Ascending aorta (tissue), 2 donors: ENCODE data around the gene ZNF787. TPM values are rescaled to one million over a fixed set of nuclear protein-coding genes. Genes with fewer than 3 reads are reported as not detected.

Source experiments
- DNase-seq, 2 donors: peaks; one replicate each; pipeline ENCODE4 v3.0.0-alpha.2; 2019; ENCODE audit warnings: low spot score in 2 of 2
- H3K27ac ChIP-seq, 2 donors: fragments of 200-600 bp; sonication (generic); one replicate each; pipeline ENCODE4 v1.5.1; 2016 to 2017; ENCODE audit warnings: mild to moderate bottlenecking in 1 of 2
- H3K27me3 ChIP-seq: fragments of 200-600 bp; sonication (generic); one replicate; pipeline ENCODE4 v1.5.1; 2017
- H3K36me3 ChIP-seq, 2 donors: fragments of 200-600 bp; sonication (generic); one replicate each; pipeline ENCODE4 v1.5.1; 2016
- H3K4me1 ChIP-seq, 2 donors: fragments of 200-600 bp; sonication (generic); one replicate each; pipeline ENCODE4 v1.5.1; 2016 to 2017; ENCODE audit warnings: mild to moderate bottlenecking in 1 of 2
- H3K4me3 ChIP-seq, 2 donors: fragments of 200-600 bp; sonication (generic); one replicate each; pipeline ENCODE4 v1.5.1; 2016 to 2017; ENCODE audit warnings: mild to moderate bottlenecking in 1 of 2
- H3K9me3 ChIP-seq, 2 donors: fragments of 200-600 bp; sonication (generic); one replicate each; pipeline ENCODE4 v1.5.1; 2016
- intact Hi-C: fragments of 100-400 bp; cut with DNase I; formaldehyde crosslinking; loops from one replicate; pipeline ENCODE4 v1.15.1; 2023
- total RNA-seq: library from RNA; depleted of rRNA; stranded (reverse); fragments of >200 nt; gene quantifications from one replicate; pipeline ENCODE4 v1.1.0, GENCODE V29; 2016
- TF ChIP-seq, protein P1 (sequence below), 3 experiments: fragments of 200-600 bp in 2 of 3; fragments of 450-650 bp in 1 of 3; sonication (generic) in 2 of 3; IDR thresholded peaks; one replicate each; pipeline ENCODE4 v1.5.1; 2016 to 2019; ENCODE audit warnings: antibody characterized with exemption in 3 of 3, mild to moderate bottlenecking in 1 of 3, moderate library complexity in 1 of 3

ZNF787 gene
- total RNA-seq, 1 donor from 2014 or later = 18.1 TPM

DNA sequence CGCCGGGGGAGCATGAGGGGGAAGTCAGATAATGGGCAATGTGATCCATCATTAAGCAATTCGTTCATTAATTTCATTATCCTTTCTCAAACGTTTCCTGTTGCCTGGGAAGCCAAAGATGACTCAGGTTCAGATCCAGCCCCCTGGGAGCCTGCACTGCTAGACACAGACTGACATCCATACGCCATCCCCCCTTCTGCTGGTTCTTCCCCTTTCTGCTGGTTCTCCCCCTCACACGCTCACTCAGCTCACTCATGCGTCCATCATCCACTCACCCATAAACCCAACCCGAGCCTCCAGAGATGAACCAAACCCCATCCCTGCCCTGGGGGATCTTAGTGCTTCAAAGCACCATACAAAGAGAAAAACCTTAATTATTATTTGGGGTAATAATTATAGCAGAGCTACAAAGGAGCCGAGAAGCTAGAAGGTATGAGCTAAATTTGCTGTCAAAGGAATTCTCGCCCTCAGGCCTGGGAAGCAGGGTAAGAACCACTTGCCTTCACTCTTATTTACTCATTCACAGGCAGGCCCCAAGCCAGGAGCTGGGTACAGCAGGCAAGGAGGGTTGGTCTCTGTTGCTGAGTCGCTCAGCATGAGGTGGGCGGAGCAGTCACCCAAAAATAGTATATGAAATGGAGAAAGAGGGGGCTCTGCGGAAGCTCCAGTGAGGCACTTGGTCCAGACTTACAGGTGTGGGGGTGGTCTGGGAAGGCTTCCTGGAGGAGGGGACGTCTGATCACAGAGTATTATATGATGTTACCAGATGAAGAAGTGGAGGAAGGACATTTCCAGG, 13.0 kb upstream of the ZNF787 start:
- Histone ChIP-seq H3K27me3 (no peaks in the 10 kb centered on the region), H3K4me3 (no peak overlapping the region), H3K9me3 (no peaks in the 10 kb centered on the region), H3K27ac (no peak overlapping the region), H3K36me3 (no peaks in the 10 kb centered on the region), H3K4me1 (peaks cover 0 to 12% of the 10 kb centered on the region in 2 donors)
- intact Hi-C loops = no loop called here
- no peak for DNase-seq
- TF ChIP-seq, protein P1, sequence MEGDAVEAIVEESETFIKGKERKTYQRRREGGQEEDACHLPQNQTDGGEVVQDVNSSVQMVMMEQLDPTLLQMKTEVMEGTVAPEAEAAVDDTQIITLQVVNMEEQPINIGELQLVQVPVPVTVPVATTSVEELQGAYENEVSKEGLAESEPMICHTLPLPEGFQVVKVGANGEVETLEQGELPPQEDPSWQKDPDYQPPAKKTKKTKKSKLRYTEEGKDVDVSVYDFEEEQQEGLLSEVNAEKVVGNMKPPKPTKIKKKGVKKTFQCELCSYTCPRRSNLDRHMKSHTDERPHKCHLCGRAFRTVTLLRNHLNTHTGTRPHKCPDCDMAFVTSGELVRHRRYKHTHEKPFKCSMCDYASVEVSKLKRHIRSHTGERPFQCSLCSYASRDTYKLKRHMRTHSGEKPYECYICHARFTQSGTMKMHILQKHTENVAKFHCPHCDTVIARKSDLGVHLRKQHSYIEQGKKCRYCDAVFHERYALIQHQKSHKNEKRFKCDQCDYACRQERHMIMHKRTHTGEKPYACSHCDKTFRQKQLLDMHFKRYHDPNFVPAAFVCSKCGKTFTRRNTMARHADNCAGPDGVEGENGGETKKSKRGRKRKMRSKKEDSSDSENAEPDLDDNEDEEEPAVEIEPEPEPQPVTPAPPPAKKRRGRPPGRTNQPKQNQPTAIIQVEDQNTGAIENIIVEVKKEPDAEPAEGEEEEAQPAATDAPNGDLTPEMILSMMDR (IDR thresholded peaks at IDR 0.05) = no peak

DNA sequence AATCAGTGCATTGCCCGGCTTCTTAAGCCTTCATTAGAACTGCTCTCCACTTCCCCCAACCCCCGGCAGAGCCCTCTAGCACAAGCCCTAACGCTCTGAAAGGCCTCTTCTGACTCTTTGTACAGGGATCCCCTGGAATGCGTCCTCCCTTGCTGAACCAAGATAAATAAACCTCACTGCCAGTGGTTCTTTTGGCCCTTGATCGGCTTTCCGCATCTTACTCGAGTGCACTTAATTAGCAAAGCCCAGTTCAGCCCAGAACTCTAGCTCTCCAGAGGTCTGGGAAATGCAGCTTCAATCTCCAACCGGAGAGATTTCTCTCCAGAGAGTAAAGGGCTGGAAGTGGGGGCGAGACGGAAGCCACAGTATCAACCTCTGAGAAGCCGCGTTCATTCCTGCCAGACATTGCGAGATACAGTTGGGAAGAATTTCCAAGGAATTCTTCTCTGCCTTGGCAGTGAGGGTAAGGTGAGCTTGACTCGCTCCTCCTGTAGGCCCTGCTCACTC, 11.3 kb upstream of the ZNF787 start:
- intact Hi-C loops = no loop called here
- no peak overlapping the region for H3K4me3 ChIP-seq

DNA sequence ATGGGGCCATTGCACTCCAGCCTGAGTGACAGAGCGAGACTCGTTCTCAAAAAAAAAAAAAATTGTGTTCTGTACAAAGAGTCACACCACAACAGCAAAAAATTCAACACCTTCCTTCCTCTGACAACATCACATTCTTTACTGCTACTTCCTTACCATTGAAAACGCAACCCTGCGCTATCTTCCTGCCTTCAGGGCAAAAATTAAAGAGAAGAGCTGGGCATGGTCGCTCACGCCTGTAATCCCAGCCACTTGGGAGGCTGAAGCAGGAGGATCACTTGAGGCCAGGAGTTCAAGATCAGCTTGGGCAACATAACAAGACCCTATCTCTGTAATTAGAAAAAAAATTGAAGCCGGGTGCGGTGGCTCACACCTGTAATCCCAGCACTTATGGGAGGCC, 10.6 kb upstream of the ZNF787 start:
- intact Hi-C loops = no loop called here
- TF ChIP-seq, protein P1 (IDR thresholded peaks at IDR 0.05) = no peak
- no peaks in the 10 kb centered on the region for H3K36me3 ChIP-seq
- DNase-seq = no peak
- no peaks in the 10 kb centered on the region for H3K9me3 ChIP-seq
- H3K27me3 ChIP-seq = no peaks in the 10 kb centered on the region
- no peak overlapping the region for H3K4me3 ChIP-seq
- H3K4me1 ChIP-seq = peaks cover 0 to 12% of the 10 kb centered on the region in 2 donors
- peak overlapping the region; percentile 64 to 75 for H3K27ac ChIP-seq

More for the DNA sequence above, 11.3 kb upstream of the ZNF787 start:
- H3K4me1 ChIP-seq = peaks cover 0 to 12% of the 10 kb centered on the region in 2 donors
- H3K27ac ChIP-seq = peak overlapping the region; percentile 64 to 75
- no peaks in the 10 kb centered on the region for H3K27me3 ChIP-seq
- H3K9me3 ChIP-seq = no peaks in the 10 kb centered on the region
- TF ChIP-seq, protein P1 (IDR thresholded peaks at IDR 0.05) = no peak
- peak in 1 of 2 donors; percentile 72 for DNase-seq
- H3K36me3 ChIP-seq = no peaks in the 10 kb centered on the region

DNA sequence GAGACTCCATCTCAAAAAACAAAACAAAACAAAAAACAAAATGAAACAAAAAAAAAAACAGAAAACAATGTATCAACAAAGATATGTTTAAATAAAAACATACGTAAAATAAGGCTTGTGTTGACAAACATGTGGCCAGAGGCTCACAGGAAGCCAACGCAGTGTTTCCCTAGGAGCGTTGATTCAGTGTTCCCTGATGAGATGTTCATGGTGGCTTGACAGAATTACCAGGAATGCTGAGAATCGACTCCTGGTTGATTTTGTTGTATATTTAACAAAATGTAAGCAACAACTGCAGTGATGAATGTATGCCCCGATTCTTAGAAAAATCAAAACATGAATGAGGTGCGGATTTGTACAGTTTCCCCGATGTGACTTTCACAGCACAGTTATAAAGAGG, 8.9 kb upstream of the ZNF787 start:
- Histone ChIP-seq H3K9me3 (no peaks in the 10 kb centered on the region), H3K4me3 (no peak overlapping the region)
- intact Hi-C loops = no loop called here

DNA sequence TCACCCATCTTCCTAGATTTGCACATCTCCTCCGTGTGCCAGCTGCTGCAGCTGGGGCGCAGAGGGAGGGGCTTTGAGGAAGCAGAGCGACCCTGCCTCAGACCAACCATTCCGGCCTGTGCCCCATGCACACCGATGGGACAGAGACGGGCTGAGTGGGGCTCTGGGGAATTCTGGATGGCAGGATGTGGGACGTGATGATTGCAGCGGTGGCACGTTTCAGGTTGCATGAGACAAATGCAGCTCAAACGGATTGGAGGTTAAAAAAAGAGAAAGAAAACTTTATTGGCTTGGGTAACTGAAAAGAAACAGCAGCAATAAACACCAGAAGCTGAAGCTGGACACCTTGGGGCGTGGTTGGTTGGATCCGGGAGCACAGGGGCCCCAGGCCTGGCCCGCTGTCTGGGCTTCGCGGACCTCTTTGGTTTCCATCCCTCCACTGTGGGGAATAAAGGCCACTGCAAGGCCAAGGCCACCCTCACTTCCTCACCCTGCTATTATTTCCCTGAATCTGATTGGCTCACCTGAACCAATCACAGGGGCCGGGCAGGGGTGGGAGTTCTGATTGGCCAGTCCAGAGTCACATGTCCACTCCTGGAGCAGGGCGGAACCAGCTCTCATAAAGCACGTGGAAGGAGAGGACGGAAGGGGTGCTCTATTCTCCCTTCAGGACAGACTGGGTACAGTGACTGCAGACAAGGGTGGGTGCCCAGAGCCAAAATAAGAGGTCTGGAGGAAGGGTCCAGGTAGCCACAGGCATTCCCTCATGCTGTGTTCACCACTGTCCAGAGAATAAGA, 6.1 kb upstream of the ZNF787 start:
- no peak overlapping the region for H3K4me3 ChIP-seq
- H3K27me3 ChIP-seq = no peaks in the 10 kb centered on the region
- peaks cover 0 to 6% of the 10 kb centered on the region in 2 donors for H3K4me1 ChIP-seq
- no peak overlapping the region for H3K27ac ChIP-seq
- DNase-seq = no peak
- TF ChIP-seq, protein P1 (IDR thresholded peaks at IDR 0.05) = no peak
- intact Hi-C loops = no loop called here
- H3K36me3 ChIP-seq = no peaks in the 10 kb centered on the region
- no peaks in the 10 kb centered on the region for H3K9me3 ChIP-seq

More for the DNA sequence above, 8.9 kb upstream of the ZNF787 start:
- TF ChIP-seq, protein P1 (IDR thresholded peaks at IDR 0.05) = no peak
- no peak for DNase-seq
- Histone ChIP-seq H3K4me1 (peaks cover 0 to 12% of the 10 kb centered on the region in 2 donors), H3K27me3 (no peaks in the 10 kb centered on the region), H3K36me3 (no peaks in the 10 kb centered on the region), H3K27ac (no peak overlapping the region)
